CD8-positive, alpha-beta memory T cell (primary cell): Measurements from ENCODE around the gene SLIT3. TPM values are rescaled to one million over a fixed set of nuclear protein-coding genes. Genes with fewer than 3 reads are reported as not detected.
A peak's percentile ranks its signal among the peaks of the same experiment; 100 is the strongest.

Experiments used
- CTCF ChIA-PET: fragments of 350-600 bp; sonication (Branson Sonifier 250); formaldehyde crosslinking; loops from one replicate; lab custom pipeline; 2021; ENCODE audit warnings: antibody characterized with exemption; lab: Charles Lee
- POLR2A ChIA-PET: fragments of 350-600 bp; sonication (Branson Sonifier 250); formaldehyde crosslinking; loops from one replicate; lab custom pipeline; 2021; ENCODE audit warnings: antibody characterized with exemption; lab: Charles Lee
- DNase-seq, 5 donors: peaks; one replicate each; pipeline versions ENCODE4 v3.0.0 to v3.0.0-alpha.2; 2020 to 2022; ENCODE audit warnings: mixed read lengths in 1 of 5
- H3K27ac ChIP-seq: one replicate; pipeline ENCODE4 v1.7.0; 2013; ENCODE audit warnings: low read depth, mild to moderate bottlenecking, low read length, moderate library complexity
- H3K27me3 ChIP-seq: 2 replicates; pipeline ENCODE4 v1.7.0; 2013; ENCODE audit warnings: low read length, mild to moderate bottlenecking; ENCODE audit not compliant: insufficient read depth, poor library complexity, severe bottlenecking
- H3K36me3 ChIP-seq: 2 replicates; pipeline ENCODE4 v1.7.0; 2013; ENCODE audit warnings: mild to moderate bottlenecking, low read length, moderate library complexity; ENCODE audit not compliant: insufficient read depth
- H3K4me1 ChIP-seq: 2 replicates; pipeline ENCODE4 v1.7.0; 2013; ENCODE audit warnings: mild to moderate bottlenecking, low read length, moderate library complexity; ENCODE audit not compliant: insufficient read depth
- H3K4me3 ChIP-seq: 2 replicates; pipeline ENCODE4 v1.7.0; 2013; ENCODE audit warnings: mild to moderate bottlenecking, low read length
- H3K9me3 ChIP-seq: 2 replicates; pipeline ENCODE4 v1.7.0; 2013; ENCODE audit warnings: mild to moderate bottlenecking, low read length
- H3K27ac Mint-ChIP-seq, 8 donors: one replicate each; pipeline ENCODE4 v1.8.0; 2020 to 2021; ENCODE audit warnings: mixed read lengths in 8 of 8, mild to moderate bottlenecking in 6 of 8, inconsistent platforms in 3 of 8, moderate library complexity in 3 of 8
- H3K27me3 Mint-ChIP-seq, 2 donors: one replicate each; pipeline ENCODE4 v1.8.0; 2020 to 2021; ENCODE audit warnings: mixed read lengths in 2 of 2, mild to moderate bottlenecking in 1 of 2, moderate library complexity in 1 of 2
- H3K36me3 Mint-ChIP-seq, 3 donors: one replicate each; pipeline ENCODE4 v1.8.0; 2020 to 2021; ENCODE audit warnings: mixed read lengths in 3 of 3, inconsistent platforms in 1 of 3, mild to moderate bottlenecking in 1 of 3
- H3K4me1 Mint-ChIP-seq, 3 donors: one replicate each; pipeline ENCODE4 v1.8.0; 2020 to 2021; ENCODE audit warnings: mixed read lengths in 3 of 3, inconsistent platforms in 1 of 3, mild to moderate bottlenecking in 1 of 3
- H3K4me3 Mint-ChIP-seq, 7 donors: one replicate each; pipeline ENCODE4 v1.8.0; 2020 to 2021; ENCODE audit warnings: mixed read lengths in 7 of 7, mild to moderate bottlenecking in 6 of 7, moderate library complexity in 4 of 7, inconsistent platforms in 2 of 7
- H3K9me3 Mint-ChIP-seq, 5 donors: one replicate each; pipeline ENCODE4 v1.8.0; 2020 to 2022; ENCODE audit warnings: mixed read lengths in 5 of 5, mild to moderate bottlenecking in 3 of 5, moderate library complexity in 2 of 5, inconsistent platforms in 1 of 5
- polyA plus RNA-seq: library from polyadenylated mRNA; unstranded; fragments of 300-500 nt; fragmentation: Illumina TruSeq; gene quantifications from one replicate; pipeline ENCODE4 v1.2.3, GENCODE V29; 2021
- total RNA-seq, 2 experiments: library from RNA; stranded (reverse); gene quantifications; one replicate each; pipeline ENCODE4 v1.2.3, GENCODE V29; 2021

The SLIT3 gene
- total and polyA plus RNA-seq, 3 experiments from 2014 or later = 0.49 to 0.72 TPM; not detected in 1

DNA sequence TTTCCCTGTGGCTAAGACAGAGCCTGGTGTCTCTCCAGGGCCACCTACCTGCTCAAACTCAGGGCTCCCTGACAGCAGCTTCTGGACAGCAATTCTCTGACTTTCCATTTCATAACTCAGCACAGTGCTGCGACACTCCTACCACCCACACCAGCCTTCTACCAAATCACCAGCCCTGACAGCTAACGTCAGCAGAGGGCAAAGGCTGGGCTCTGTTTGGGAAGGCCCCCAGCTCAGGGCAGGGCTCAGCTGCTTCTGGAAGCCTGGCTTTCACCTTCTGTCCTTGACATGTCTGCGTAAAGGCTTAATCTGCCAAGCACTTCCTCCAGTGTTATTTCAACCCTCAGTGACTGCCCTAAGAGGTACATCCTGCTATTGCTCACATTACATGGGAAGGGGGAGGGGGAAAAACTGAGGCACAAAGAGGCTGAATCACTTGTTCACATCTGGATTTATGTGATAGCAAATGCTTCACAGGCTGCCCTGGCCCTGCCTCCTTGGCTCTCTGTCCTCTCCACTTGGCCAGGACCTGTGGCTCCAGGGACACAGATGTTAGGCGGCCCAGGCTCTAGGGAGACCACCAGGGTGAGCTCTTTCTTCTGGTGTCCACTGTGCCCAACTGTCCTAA is 619.3 kb downstream of the SLIT3 start:
- H3K36me3 ChIP-seq = no peaks in the 10 kb centered on the region
- DNase-seq = no peak
- H3K27ac Mint-ChIP-seq = no peak overlapping the region

DNA sequence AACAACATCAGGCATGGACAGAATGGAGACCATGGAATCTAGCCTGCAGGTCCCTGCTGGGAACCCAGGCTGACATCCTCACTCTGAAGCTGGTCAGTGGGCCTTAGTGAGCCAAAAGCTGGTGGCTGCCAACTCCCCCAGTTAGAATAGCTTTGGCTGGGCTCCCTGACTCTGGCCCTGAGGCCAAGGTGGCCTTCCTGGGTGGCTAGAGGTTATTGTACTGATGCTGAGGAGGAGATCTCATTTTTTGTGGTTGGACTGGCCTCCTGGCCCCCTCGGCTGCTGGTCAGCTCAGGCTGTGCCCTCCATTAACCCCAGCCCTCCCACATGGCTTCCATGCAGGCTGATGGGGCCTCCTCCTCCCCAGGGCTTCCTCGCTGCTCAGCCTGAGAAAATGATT is 620.5 kb downstream of the SLIT3 start:
- Histone ChIP-seq H3K36me3 (no peaks in the 10 kb centered on the region), H3K9me3 (no peaks in the 10 kb centered on the region), H3K4me3 (no peak overlapping the region), H3K27ac (no peak overlapping the region), H3K27me3 (no peaks in the 10 kb centered on the region), H3K4me1 (no peaks in the 10 kb centered on the region)
- Mint-ChIP-seq H3K9me3 (no peaks in the 10 kb centered on the region), H3K4me3 (no peak overlapping the region), H3K27ac (no peak overlapping the region), H3K4me1 (peaks cover 0 to 11% (median 4%) of the 10 kb centered on the region in 3 donors), H3K27me3 (no peaks in the 10 kb centered on the region), H3K36me3 (no peaks in the 10 kb centered on the region)
- POLR2A ChIA-PET = no interaction called here
- CTCF ChIA-PET = interaction anchor here (1.0 to 1.9 kb wide), 3 partner anchors 9 to 411 kb away, joined by 3 to 8 read pairs (median 4); no protein-coding TSS in a partner anchor
- DNase-seq = no peak

More for the DNA sequence above, 619.3 kb downstream of the SLIT3 start:
- Mint-ChIP-seq H3K36me3 (no peaks in the 10 kb centered on the region), H3K4me1 (peaks cover 0 to 11% (median 4%) of the 10 kb centered on the region in 3 donors), H3K27me3 (no peaks in the 10 kb centered on the region), H3K9me3 (no peaks in the 10 kb centered on the region), H3K4me3 (no peak overlapping the region)
- no peak overlapping the region for H3K4me3 ChIP-seq
- POLR2A ChIA-PET = no interaction called here
- H3K4me1 ChIP-seq = no peaks in the 10 kb centered on the region
- no peak overlapping the region for H3K27ac ChIP-seq
- no peaks in the 10 kb centered on the region for H3K27me3 ChIP-seq
- no peaks in the 10 kb centered on the region for H3K9me3 ChIP-seq
- CTCF ChIA-PET = interaction anchor here (1.9 kb wide), 1 partner anchor 8 kb away, joined by 8 read pairs; no protein-coding TSS in a partner anchor

DNA sequence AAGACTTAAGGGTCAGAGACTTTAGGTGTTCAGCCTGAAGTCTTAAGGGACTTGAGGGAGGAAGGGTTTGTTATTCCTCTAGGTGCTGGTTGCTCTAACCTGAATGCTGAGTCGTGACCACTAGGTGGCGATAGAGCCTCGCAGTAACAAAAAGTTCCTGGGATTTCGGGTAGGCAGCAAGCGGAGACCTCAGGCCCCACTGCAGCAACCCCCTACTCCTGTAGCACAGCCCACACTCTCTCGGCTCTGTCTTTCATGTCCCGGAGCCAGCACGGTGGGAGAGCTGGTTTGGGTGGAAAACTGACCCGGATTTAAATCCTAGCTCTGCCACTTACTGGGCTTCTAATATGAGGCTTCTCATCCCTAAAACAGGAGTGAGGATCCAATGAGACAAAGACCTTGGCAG is 621.4 kb downstream of the SLIT3 start:
- no peak overlapping the region for H3K4me3 ChIP-seq
- peak; percentile 13 to 62 (median 30) for DNase-seq
- Mint-ChIP-seq H3K9me3 (no peaks in the 10 kb centered on the region), H3K4me1 (peaks cover 0 to 11% (median 4%) of the 10 kb centered on the region in 3 donors), H3K4me3 (no peak overlapping the region), H3K27me3 (peaks cover 0 to 2% of the 10 kb centered on the region in 2 donors), H3K36me3 (no peaks in the 10 kb centered on the region), H3K27ac (no peak overlapping the region)
- no peak overlapping the region for H3K27ac ChIP-seq
- H3K36me3 ChIP-seq = no peaks in the 10 kb centered on the region
- no peaks in the 10 kb centered on the region for H3K27me3 ChIP-seq
- no peaks in the 10 kb centered on the region for H3K9me3 ChIP-seq
- POLR2A ChIA-PET = no interaction called here
- CTCF ChIA-PET = interaction anchor here (0.7 to 1.9 kb wide), 4 partner anchors 10 to 410 kb away, joined by 3 to 8 read pairs (median 4); no protein-coding TSS in a partner anchor
- H3K4me1 ChIP-seq = no peaks in the 10 kb centered on the region

DNA sequence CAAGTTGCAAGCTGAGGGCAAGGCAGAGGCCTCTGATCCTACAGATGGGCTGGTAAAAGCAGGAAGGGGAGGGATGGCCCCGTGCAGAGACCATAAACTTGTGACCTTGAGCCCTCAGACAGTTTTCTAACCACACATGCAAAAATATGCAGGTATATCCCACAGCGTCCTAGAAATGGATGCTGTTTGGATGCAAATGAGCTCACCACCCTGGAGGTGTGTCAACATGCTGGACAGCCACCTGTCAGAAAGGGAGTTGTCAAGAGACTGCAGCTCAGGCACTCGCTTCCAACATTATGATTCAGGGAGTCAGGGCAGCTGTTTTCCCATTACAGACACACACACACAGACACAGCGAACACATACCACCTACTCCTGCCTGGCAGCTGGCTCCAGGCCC is 624.4 kb downstream of the SLIT3 start:
- Mint-ChIP-seq H3K9me3 (no peaks in the 10 kb centered on the region), H3K27ac (no peak overlapping the region), H3K27me3 (peaks cover 0 to 4% of the 10 kb centered on the region in 2 donors), H3K4me1 (peaks cover 0 to 4% (median 0%) of the 10 kb centered on the region in 3 donors), H3K36me3 (no peaks in the 10 kb centered on the region), H3K4me3 (no peak overlapping the region)
- POLR2A ChIA-PET = no interaction called here
- Histone ChIP-seq H3K9me3 (no peaks in the 10 kb centered on the region), H3K27me3 (no peaks in the 10 kb centered on the region), H3K4me3 (no peak overlapping the region), H3K27ac (no peak overlapping the region), H3K36me3 (no peaks in the 10 kb centered on the region), H3K4me1 (no peaks in the 10 kb centered on the region)
- CTCF ChIA-PET = interaction anchor here (0.8 kb wide), 1 partner anchor 131 kb away, joined by 3 read pairs; no protein-coding TSS in a partner anchor
- no peak for DNase-seq

DNA sequence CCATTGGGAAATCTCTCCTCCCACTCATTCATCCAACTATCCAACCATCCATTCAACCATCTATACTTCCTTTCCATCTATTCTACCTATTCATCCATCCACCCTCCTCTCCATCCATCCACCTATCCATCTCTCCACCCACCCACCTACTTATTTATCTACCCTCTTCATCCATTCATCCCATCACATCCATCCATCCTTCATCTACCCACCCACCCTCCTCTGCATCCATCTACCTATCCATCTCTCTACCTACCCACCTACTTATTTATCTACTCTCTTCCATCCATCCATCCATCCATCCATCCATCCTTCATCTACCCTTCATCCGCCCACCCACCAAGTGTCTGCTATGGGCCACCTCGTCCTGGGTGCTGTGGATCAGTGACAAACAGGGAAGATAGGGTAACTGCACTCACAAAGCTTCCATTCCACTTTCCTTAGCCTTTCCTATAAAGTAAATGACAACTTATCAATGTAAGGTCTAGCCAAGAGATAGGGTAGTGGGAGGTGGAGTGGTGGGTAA is 625.0 kb downstream of the SLIT3 start:
- CTCF ChIA-PET = interaction anchor here (0.8 kb wide), 1 partner anchor 130 kb away, joined by 3 read pairs; no protein-coding TSS in a partner anchor
- DNase-seq = no peak
- Histone ChIP-seq H3K9me3 (no peaks in the 10 kb centered on the region), H3K4me1 (no peaks in the 10 kb centered on the region), H3K4me3 (no peak overlapping the region), H3K36me3 (no peaks in the 10 kb centered on the region), H3K27ac (no peak overlapping the region), H3K27me3 (no peaks in the 10 kb centered on the region)
- Mint-ChIP-seq H3K4me1 (peaks cover 0 to 4% (median 0%) of the 10 kb centered on the region in 3 donors), H3K4me3 (no peak overlapping the region), H3K9me3 (no peaks in the 10 kb centered on the region), H3K36me3 (no peaks in the 10 kb centered on the region), H3K27ac (no peak overlapping the region), H3K27me3 (peaks cover 0 to 4% of the 10 kb centered on the region in 2 donors)
- POLR2A ChIA-PET = no interaction called here

DNA sequence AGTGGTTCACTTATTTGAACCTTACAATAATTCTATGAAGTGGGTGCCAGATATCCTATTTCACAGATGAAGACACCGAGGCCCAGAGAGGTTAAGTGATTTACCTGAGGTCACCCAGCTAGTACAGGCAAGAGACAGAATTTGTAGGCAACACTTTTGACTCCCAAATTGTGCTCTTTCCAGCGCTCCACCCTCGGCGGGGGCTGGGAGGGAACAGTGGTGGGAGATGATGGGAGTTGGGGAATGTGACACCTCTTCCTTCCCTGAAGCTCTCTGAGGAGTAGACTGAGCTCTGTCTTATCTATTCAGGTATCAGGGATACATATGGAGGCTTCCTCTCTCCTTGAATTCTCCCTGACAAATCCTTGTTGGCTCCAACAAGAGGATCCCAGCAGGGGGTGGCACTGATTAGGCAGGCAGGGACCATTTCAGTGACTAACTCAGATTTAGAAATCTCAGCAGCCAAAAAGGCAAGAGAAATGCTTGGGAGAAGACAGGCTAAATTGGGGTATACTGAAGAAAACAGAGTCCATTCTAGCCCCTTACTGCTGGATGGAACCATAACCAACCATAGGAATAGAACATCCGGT is 626.0 kb downstream of the SLIT3 start:
- H3K4me1 ChIP-seq = no peaks in the 10 kb centered on the region
- ChIA-PET POLR2A (no interaction called here), CTCF (no interaction called here)
- Mint-ChIP-seq H3K9me3 (no peaks in the 10 kb centered on the region), H3K27me3 (peaks cover 0 to 4% of the 10 kb centered on the region in 2 donors), H3K27ac (no peak overlapping the region), H3K4me3 (no peak overlapping the region), H3K4me1 (peaks cover 0 to 4% (median 0%) of the 10 kb centered on the region in 3 donors), H3K36me3 (no peaks in the 10 kb centered on the region)
- H3K27ac ChIP-seq = no peak overlapping the region
- DNase-seq = no peak
- no peak overlapping the region for H3K4me3 ChIP-seq
- no peaks in the 10 kb centered on the region for H3K9me3 ChIP-seq
- H3K27me3 ChIP-seq = no peaks in the 10 kb centered on the region
- H3K36me3 ChIP-seq = no peaks in the 10 kb centered on the region

DNA sequence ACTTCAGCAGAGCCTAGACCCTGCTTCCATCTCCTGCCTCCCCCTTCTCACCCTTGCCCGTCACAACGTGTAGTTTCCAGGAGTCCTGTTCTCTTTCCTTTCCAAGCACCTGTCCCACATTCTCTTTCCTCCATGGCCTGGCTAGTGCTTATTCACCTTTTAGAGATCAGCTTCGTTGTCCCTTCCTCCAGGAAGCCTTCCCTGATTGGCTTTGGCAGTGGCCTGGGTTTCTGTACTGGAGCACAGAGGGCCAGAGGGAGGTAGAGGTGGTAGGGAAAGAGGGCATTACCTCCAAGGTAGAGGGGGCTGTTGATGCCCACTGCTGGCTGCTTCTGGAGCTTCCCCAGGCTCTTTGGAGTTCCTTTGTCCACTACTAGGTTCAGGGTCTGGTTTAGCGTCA is 628.1 kb downstream of the SLIT3 start:
- no peaks in the 10 kb centered on the region for H3K27me3 ChIP-seq
- no peaks in the 10 kb centered on the region for H3K4me1 Mint-ChIP-seq
- no peak overlapping the region for H3K27ac Mint-ChIP-seq
- no peaks in the 10 kb centered on the region for H3K4me1 ChIP-seq
- no peak for DNase-seq
- no peak overlapping the region for H3K27ac ChIP-seq
- H3K4me3 Mint-ChIP-seq = no peak overlapping the region
- H3K36me3 Mint-ChIP-seq = no peaks in the 10 kb centered on the region
- ChIA-PET CTCF (no interaction called here), POLR2A (no interaction called here)
- H3K9me3 ChIP-seq = no peaks in the 10 kb centered on the region
- H3K36me3 ChIP-seq = no peaks in the 10 kb centered on the region
- no peaks in the 10 kb centered on the region for H3K9me3 Mint-ChIP-seq
- no peak overlapping the region for H3K4me3 ChIP-seq
- peaks cover 0 to 4% of the 10 kb centered on the region in 2 donors for H3K27me3 Mint-ChIP-seq

DNA sequence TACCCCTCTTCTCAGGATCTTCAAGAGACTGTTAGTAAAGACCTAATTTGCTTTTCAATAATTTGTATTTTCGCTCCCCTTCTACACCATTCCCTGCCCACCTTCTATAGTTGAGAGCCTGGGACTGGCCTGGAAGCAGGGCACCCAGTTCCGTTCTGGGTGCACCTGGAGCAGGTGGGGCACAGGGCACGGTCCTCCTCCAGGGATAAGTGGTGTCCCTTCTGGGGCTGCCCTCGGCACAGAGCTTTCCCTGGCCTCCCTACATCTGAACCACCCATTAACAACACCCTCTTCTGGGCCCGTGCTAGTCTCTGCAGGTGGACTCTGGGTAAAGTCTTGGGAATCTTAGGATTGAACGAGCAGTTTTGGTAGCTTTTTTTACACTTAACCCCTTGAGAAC is 628.9 kb downstream of the SLIT3 start:
- peaks cover 0 to 4% of the 10 kb centered on the region in 2 donors for H3K27me3 Mint-ChIP-seq
- no peak for DNase-seq
- Histone ChIP-seq H3K4me1 (no peaks in the 10 kb centered on the region), H3K27ac (no peak overlapping the region), H3K27me3 (no peaks in the 10 kb centered on the region), H3K9me3 (no peaks in the 10 kb centered on the region), H3K36me3 (no peaks in the 10 kb centered on the region), H3K4me3 (no peak overlapping the region)
- H3K9me3 Mint-ChIP-seq = no peaks in the 10 kb centered on the region
- no peaks in the 10 kb centered on the region for H3K36me3 Mint-ChIP-seq
- ChIA-PET CTCF (no interaction called here), POLR2A (no interaction called here)
- no peak overlapping the region for H3K27ac Mint-ChIP-seq
- no peak overlapping the region for H3K4me3 Mint-ChIP-seq
- H3K4me1 Mint-ChIP-seq = no peaks in the 10 kb centered on the region
